ENCODE measurements around the gene PARD3. TPM values are rescaled to one million over a fixed set of nuclear protein-coding genes. Genes with fewer than 3 reads are reported as not detected.

Gene PARD3
- total RNA-seq, 1 donor from 2014 or later = 58.7 TPM

- Mint-ChIP-seq H3K27ac (no peak overlapping the region), H3K4me1 (peaks cover 8% of the 10 kb centered on the region), H3K4me3 (no peak overlapping the region), H3K36me3 (peaks cover 12% of the 10 kb centered on the region), H3K9me3 (no peaks in the 10 kb centered on the region), H3K27me3 (ENCODE audit: insufficient read depth, low read depth) (no peaks in the 10 kb centered on the region)
- H3K36me3 ChIP-seq = no peaks in the 10 kb centered on the region
- H3K4me1 ChIP-seq = peaks cover 7% of the 10 kb centered on the region
- no peak overlapping the region for H3K27ac ChIP-seq
- no peaks in the 10 kb centered on the region for H3K27me3 ChIP-seq
- no peaks in the 10 kb centered on the region for H3K79me2 ChIP-seq (ENCODE audit: low read depth)
- no peak overlapping the region for H3K9ac ChIP-seq
- H2AFZ ChIP-seq (replicated peaks) = no peak overlapping the region
- DNase-seq (ENCODE audit: low spot score) = no peak
- no peaks in the 10 kb centered on the region for H3F3A ChIP-seq (ENCODE audit: low read depth)
- H3K4me2 ChIP-seq = no peak overlapping the region
- H4K20me1 ChIP-seq (ENCODE audit: low read depth) = peaks cover 3% of the 10 kb centered on the region
- H3K4me3 ChIP-seq = no peak overlapping the region
- no peaks in the 10 kb centered on the region for H3K9me3 ChIP-seq (ENCODE audit: low read depth)
- TF ChIP-seq, protein P1, sequence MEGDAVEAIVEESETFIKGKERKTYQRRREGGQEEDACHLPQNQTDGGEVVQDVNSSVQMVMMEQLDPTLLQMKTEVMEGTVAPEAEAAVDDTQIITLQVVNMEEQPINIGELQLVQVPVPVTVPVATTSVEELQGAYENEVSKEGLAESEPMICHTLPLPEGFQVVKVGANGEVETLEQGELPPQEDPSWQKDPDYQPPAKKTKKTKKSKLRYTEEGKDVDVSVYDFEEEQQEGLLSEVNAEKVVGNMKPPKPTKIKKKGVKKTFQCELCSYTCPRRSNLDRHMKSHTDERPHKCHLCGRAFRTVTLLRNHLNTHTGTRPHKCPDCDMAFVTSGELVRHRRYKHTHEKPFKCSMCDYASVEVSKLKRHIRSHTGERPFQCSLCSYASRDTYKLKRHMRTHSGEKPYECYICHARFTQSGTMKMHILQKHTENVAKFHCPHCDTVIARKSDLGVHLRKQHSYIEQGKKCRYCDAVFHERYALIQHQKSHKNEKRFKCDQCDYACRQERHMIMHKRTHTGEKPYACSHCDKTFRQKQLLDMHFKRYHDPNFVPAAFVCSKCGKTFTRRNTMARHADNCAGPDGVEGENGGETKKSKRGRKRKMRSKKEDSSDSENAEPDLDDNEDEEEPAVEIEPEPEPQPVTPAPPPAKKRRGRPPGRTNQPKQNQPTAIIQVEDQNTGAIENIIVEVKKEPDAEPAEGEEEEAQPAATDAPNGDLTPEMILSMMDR (IDR thresholded peaks at IDR 0.05) = no peak
- TF ChIP-seq EZH2 (IDR thresholded peaks at IDR 0.05) (no peak), EZH2phosphoT487 (IDR thresholded peaks at IDR 0.05) (no peak)
These were observed 425.3 kb downstream of the PARD3 start for GRCh38 chr10:34389801-34390200.

- no peaks in the 10 kb centered on the region for H3K27me3 ChIP-seq
- H3K4me1 ChIP-seq = peaks cover 7% of the 10 kb centered on the region
- no peak overlapping the region for H3K4me3 ChIP-seq
- H3K4me3 Mint-ChIP-seq = no peak overlapping the region
- no peaks in the 10 kb centered on the region for H3K36me3 ChIP-seq
- no peaks in the 10 kb centered on the region for H3K9me3 Mint-ChIP-seq
- H3K79me2 ChIP-seq (ENCODE audit: low read depth) = no peaks in the 10 kb centered on the region
- H3K9me3 ChIP-seq (ENCODE audit: low read depth) = no peaks in the 10 kb centered on the region
- DNase-seq (ENCODE audit: low spot score) = no peak
- H3K36me3 Mint-ChIP-seq = peaks cover 18% of the 10 kb centered on the region
- no peak overlapping the region for H3K27ac Mint-ChIP-seq
- H3K4me2 ChIP-seq = no peak overlapping the region
- H4K20me1 ChIP-seq (ENCODE audit: low read depth) = peaks cover 3% of the 10 kb centered on the region
- H3F3A ChIP-seq (ENCODE audit: low read depth) = no peaks in the 10 kb centered on the region
- no peaks in the 10 kb centered on the region for H3K27me3 Mint-ChIP-seq (ENCODE audit: insufficient read depth, low read depth)
- peaks cover 11% of the 10 kb centered on the region for H3K4me1 Mint-ChIP-seq
- no peak for TF ChIP-seq EZH2phosphoT487 (IDR thresholded peaks at IDR 0.05)
- TF ChIP-seq, protein P1 (IDR thresholded peaks at IDR 0.05) = no peak
- no peak for TF ChIP-seq EZH2 (IDR thresholded peaks at IDR 0.05)
- H2AFZ ChIP-seq (replicated peaks) = no peak overlapping the region
- no peak overlapping the region for H3K9ac ChIP-seq
- no peak overlapping the region for H3K27ac ChIP-seq
These were observed 428.2 kb downstream of the PARD3 start for GRCh38 chr10:34386921-34387320.

DNA sequence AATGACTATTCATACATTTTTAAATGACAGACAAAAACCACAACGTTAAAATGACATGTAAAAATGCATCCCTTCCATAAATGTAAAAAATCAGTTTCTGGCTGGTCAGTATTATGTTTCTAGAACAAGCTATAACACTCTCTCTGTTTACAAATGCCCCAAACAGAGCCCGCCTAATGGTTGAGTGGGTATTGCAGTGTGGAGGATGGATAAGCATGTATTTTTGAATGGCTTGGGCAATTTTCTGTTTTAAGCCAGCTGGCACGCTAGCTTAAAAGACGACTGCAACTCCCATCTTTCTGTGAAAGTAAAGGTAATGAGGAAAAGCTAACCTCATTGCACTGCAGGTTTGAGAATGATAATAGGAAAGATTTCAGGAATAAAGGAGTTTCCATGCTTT, 430.7 kb downstream of the PARD3 start:
- no peak overlapping the region for H3K4me2 ChIP-seq
- no peak for DNase-seq (ENCODE audit: low spot score)
- H3K4me3 Mint-ChIP-seq = no peak overlapping the region
- no peak overlapping the region for H3K9ac ChIP-seq
- H3K27ac ChIP-seq = no peak overlapping the region
- no peaks in the 10 kb centered on the region for H3K9me3 ChIP-seq (ENCODE audit: low read depth)
- no peaks in the 10 kb centered on the region for H3K36me3 ChIP-seq
- H3K27me3 Mint-ChIP-seq (ENCODE audit: insufficient read depth, low read depth) = no peaks in the 10 kb centered on the region
- H3K27ac Mint-ChIP-seq = no peak overlapping the region
- no peaks in the 10 kb centered on the region for H3K79me2 ChIP-seq (ENCODE audit: low read depth)
- no peaks in the 10 kb centered on the region for H3K27me3 ChIP-seq
- peaks cover 3% of the 10 kb centered on the region for H4K20me1 ChIP-seq (ENCODE audit: low read depth)
- H2AFZ ChIP-seq (replicated peaks) = no peak overlapping the region
- H3K9me3 Mint-ChIP-seq = no peaks in the 10 kb centered on the region
- H3K4me1 Mint-ChIP-seq = peaks cover 11% of the 10 kb centered on the region
- peaks cover 7% of the 10 kb centered on the region for H3K4me1 ChIP-seq
- no peaks in the 10 kb centered on the region for H3F3A ChIP-seq (ENCODE audit: low read depth)
- TF ChIP-seq EZH2phosphoT487 (IDR thresholded peaks at IDR 0.05) (no peak), EZH2 (IDR thresholded peaks at IDR 0.05) (no peak)
- TF ChIP-seq, protein P1 (IDR thresholded peaks at IDR 0.05) = no peak
- H3K4me3 ChIP-seq = no peak overlapping the region
- peaks cover 25% of the 10 kb centered on the region for H3K36me3 Mint-ChIP-seq

Measured in neural progenitor cell (in vitro differentiated cells).